Epithelial cell of prostate (primary cell): Measurements from ENCODE around the gene TMPRSS7.

Experiments
- DNase-seq: peaks from one replicate; pipeline ENCODE4 v3.0.0-alpha.2; 2011; ENCODE audit warnings: low read depth, low spot score
- H3K27ac ChIP-seq: fragments of 450-650 bp; 2 replicates; pipeline ENCODE4 v1.5.1; 2017; ENCODE audit warnings: mild to moderate bottlenecking

TMPRSS7 gene

DNA sequence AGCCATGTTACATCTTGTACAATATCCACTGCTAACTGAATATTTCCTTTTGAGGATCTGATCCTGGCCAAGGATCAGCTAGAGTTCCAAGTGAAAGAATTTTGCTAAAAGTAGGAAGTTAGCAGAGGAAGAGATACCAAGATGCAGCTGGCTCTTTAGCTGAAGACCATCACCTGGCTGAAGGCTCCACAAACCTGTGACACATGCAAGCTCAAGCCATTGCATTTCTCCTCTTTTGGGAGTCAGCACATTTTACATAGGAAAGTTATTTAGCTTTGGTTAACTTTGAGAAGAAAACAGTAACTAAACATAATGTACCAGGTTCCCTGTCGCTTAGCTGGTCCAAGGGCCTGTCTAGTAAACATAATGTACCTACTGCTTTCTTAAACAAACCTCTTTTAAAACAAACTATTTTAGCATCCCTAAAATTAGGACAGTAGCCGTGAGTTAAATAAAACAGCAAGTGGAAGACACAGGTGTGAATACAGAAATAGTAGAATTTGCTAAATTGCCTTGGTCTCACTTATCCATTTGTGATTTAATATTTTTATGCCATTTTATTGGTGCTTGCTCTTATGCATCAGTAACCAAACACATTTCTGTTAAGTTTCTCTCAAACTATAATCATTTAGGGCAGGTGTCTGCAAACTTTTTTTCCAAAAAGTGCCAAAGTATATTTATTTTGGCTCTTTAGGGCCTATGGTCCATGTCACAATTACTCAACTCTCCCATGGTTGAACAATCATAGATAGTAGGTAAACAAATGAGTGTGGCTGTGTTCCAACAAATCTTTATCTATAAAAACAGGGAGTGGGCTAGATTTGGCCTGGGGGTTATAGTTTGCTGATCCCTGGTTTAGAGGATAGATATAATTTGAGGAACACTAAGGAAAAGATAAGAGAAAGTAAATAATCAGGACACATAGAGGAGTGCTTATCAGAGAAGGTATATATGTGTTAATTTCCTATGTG, 87.3 kb downstream of the TMPRSS7 start:
- no peak overlapping the region for H3K27ac ChIP-seq
- no peak for DNase-seq

DNA sequence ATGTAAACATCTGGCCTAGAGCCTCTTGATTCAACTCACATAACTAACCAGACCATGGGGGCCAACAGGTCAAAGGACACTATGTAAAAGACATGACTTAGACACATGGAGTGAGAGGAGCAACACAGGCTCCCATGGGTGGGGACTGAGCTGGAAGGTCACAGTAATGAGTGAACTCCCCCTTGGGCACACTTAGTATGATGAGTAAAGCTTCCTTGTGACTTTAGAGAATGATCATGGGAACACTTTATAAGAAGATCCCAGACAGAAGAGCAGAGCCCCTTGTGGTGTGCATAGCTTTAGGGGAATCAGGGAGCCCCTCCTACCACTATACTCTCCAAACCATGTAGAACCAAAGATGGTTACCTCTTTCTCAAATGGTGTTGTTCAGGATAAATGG, 88.3 kb downstream of the TMPRSS7 start:
- H3K27ac ChIP-seq = no peak overlapping the region
- DNase-seq = no peak

DNA sequence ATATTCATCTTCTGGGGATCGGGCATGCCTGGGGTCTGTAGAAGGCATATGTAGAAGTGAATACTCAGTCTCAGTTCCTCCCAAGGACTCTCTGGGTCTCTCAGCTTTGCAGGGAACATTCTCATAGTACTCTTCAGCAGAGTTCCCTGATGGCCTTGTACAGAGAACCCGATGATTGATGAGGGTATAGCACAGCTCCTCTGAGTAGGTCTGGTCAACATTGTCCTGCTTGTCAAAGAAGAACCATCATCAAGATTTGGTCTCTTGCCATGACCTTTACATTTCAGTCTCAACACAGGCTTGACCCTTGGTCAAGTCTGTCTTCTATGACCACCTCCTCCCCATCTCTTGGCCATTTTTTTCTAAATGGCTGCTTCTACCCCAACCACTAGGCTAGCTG, 89.0 kb downstream of the TMPRSS7 start:
- no peak overlapping the region for H3K27ac ChIP-seq
- no peak for DNase-seq

GRCh38 chr3:112124907-112125607, 90.5 kb downstream of the TMPRSS7 start:
- DNase-seq = no peak
- no peak overlapping the region for H3K27ac ChIP-seq

- H3K27ac ChIP-seq = no peak overlapping the region
- no peak for DNase-seq
Measured at GRCh38 chr3:112126511-112126911, 92.0 kb downstream of the TMPRSS7 start.

DNA sequence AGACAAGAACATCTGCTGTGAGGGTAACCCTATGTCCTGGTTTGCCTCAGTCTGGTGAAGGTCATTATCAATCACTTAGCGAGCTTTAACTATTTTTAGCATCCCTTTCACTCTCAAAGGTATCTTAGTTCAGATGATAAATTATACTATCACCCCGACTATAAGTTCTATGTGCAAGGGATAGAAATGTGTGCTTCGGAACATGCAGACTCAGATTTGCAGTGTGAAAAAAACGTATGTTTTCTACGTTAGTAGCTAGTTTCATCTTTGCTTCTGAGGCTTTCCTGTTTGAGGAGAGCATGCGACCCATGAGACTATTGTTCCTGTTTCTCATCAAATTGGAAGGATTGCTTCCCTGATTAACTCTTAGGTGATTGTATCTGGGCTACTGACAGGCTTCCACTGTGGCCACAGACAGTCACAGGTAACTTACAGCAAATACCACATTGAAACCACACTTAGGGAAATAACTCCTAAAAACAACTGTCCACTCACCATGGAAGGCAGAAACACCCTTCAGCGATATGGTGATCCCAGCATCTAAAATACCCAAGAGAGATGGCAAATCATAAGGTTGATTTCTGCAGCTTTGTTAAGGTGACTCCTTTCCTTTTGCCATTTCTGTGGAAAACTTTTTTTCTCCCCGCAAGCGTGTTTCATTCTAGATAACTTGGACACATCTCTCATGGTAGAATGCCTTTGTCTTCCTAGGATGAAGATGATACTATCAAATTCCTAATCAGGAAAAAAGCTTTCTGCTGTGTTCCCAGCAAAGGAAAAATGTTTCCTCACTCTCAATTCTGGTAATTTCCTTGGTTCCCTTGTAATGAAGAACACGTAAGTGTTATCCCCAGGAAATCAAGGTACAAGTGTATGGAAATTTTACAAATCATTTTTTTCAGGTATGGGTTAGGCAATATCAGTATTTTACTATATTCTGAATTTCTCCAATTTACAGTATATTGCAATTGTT, 93.3 kb downstream of the TMPRSS7 start:
- H3K27ac ChIP-seq = no peak overlapping the region
- no peak for DNase-seq

DNA sequence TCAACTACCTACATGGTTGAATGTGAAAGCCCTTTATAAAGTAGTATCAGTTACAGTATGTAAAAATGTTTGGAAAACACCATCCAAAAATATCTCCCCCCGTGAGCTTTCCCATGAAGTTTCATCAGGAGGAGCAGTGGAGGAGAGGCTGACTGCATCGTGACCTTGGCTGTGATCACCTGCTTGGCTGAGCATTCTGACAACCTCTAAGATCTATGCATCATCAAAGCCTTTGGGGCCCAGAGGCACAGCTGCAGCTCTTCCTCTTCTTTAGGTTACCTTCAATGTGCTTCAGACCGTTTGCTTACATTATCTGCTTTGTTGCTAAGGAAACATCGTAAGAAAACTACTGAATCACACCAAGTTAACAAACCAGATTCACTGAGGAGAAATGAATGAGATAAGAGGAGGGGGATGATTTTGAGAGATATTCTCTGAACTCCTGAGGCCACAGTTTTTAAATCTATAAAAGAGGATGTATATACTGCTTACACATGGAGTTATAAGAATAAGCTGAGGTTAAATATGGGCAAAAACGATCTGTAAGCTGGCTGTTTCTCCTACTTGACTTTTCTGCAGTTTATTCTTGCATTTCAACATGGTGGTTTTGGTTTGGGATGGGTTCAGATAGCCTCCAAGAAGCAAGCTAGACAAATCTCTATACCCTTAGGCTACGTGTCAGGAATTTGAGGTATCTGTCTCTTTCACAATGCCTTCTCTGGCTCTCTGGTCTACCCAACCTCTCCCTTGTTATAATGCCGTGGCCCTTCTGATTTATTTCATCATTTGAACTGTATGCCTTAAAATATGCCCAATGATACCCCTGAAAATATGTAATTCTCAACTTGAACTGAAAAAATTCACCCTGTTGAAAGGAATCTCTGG, 94.5 kb downstream of the TMPRSS7 start:
- DNase-seq = no peak
- no peak overlapping the region for H3K27ac ChIP-seq

DNA sequence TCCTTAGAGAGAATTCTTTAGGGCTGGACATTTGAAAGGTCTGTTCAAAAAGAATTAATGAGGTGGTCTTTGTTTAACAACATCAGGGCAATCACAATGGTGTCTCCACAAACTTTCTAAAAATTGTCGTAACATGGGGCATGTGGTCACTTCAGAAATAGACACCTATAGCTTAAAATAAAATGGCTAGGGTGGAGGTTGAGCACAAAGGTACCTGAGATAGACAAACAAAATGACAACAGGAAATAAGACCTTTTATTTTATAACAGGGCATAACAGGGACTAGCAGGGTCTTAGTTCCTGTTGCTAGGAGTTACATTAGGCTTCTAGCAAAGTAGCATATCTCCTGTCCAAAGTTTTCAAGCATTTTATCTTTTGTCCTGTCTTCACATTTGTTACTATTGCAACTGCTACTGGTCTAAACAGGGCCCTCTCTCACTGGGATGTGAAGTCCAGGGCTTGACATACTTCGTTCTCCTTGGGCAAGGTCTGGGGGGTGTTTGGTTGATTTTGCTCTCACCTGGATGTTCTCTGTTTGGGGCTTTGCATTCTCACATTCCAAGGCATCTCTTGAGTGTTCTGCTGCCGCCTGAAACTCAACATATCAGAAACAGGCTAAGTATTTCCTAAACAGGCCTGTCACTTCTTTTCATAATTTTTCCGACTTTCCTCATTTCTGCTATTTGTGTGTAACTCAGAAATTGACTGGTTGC, 95.5 kb downstream of the TMPRSS7 start:
- no peak for DNase-seq
- H3K27ac ChIP-seq = no peak overlapping the region

GRCh38 chr3:112130638-112130993, 96.1 kb downstream of the TMPRSS7 start:
- H3K27ac ChIP-seq = no peak overlapping the region
- DNase-seq = no peak
